Measurements from ENCODE around the gene FAM53A.

DNA sequence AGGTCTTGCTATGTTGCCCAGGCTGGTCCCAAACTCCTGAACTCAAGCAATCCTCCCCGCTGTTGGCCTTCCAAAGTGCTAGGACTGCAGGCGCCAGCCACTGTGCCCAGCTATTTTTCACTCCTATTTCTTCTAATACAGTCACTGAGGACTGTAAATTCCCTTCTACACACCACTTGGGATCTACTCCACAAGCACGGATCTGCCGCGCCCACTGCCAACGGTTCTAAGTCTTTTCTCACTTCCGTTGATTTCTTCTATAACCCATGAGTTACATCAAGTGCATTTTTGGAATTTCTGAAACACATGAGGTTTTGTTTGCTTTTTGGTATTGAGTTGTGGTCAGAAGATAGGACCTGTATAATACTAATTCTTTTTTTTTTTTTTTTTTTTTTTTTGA lies 48.6 kb downstream of the FAM53A start:
- no peak for TF ChIP-seq POLR2A (IDR thresholded peaks at IDR 0.05)
- no peak for TF ChIP-seq CTCF (IDR thresholded peaks at IDR 0.05)
- TF ChIP-seq POLR2AphosphoS5 (IDR thresholded peaks at IDR 0.05) = no peak
- no peak for TF ChIP-seq EP300 (IDR thresholded peaks at IDR 0.05)

Data from gastroesophageal sphincter (tissue), 3 donors.